Measurements from ENCODE around the gene ELF4. TPM values are rescaled to one million over a fixed set of nuclear protein-coding genes. Genes with fewer than 3 reads are reported as not detected.

Gene ELF4
- total and polyA plus RNA-seq, 12 donors: 2.7 to 16.7 (median 6.9) TPM

GRCh38 chrX:130015181-130015580, 95.1 kb downstream of the ELF4 start:
- no peak for DNase-seq

More at GRCh38 chrX:130015181-130015580, 95.1 kb downstream of the ELF4 start:
- Histone ChIP-seq H3K27me3 (no peaks in the 10 kb centered on the region), H3K27ac (no peak overlapping the region), H3K4me1 (replicated peaks in 1 of 2) (peaks cover 0 to 13% of the 10 kb centered on the region in 2 donors), H3K36me3 (replicated peaks in 1 of 2) (peaks cover 0 to 16% of the 10 kb centered on the region in 2 donors), H3K4me3 (no peak overlapping the region), H3K9me3 (replicated peaks in 1 of 3) (no peaks in the 10 kb centered on the region)
- 92 to 96% (median 94%) methylated on average over 6 to 15 of the region's 15 CpGs for WGBS, 4 donors
- no peak for TF ChIP-seq CTCF (IDR thresholded peaks at IDR 0.05)
- no peak for TF ChIP-seq POLR2A (IDR thresholded peaks at IDR 0.05)
- intact Hi-C loops (cut with DNase I): no loop called here

Other genes starting within 250 kb of the ELF4 start
- gene UTP14A, start 204.3 kb downstream of the ELF4 start, total RNA-seq: 10 to 100 TPM; 10.1 to 17.5 (median 14.8) TPM
- gene UTP14A, start 204.3 kb downstream of the ELF4 start, polyA plus RNA-seq: 10 to 100 TPM; 10.7 to 28.1 (median 11.1) TPM
- 10 to 100 TPM in 4 of 9 donors, 1 to 10 TPM in 5; 1.4 to 18.5 (median 9.2) TPM for gene BCORL1, start 127.9 kb downstream of the ELF4 start, total RNA-seq
- 1 to 10 TPM; 2.8 to 8.4 (median 5.5) TPM for gene BCORL1, start 127.9 kb downstream of the ELF4 start, polyA plus RNA-seq
- 100 to 1,000 TPM in 1 of 9 donors, 10 to 100 TPM in 8; 37.4 to 101 (median 65.4) TPM for gene AIFM1, start 55.3 kb upstream of the ELF4 start, total RNA-seq
- 100 to 1,000 TPM in 1 of 3 donors, 10 to 100 TPM in 2; 41.2 to 163 (median 73.9) TPM for gene AIFM1, start 55.3 kb upstream of the ELF4 start, polyA plus RNA-seq
- 1 to 10 TPM in 6 of 9 donors, under 1 TPM in 3; 0.24 to 7.6 (median 1.4) TPM for gene RAB33A, start 61.5 kb upstream of the ELF4 start, total RNA-seq
- gene RAB33A, start 61.5 kb upstream of the ELF4 start, polyA plus RNA-seq: 1 to 10 TPM in 2 of 3 donors, under 1 TPM in 1; 0.40 to 1.4 (median 1.0) TPM
- gene ZNF280C, start 158.4 kb upstream of the ELF4 start, total RNA-seq: 1 to 10 TPM; 2.6 to 7.3 (median 4.4) TPM
- 1 to 10 TPM; 1.0 to 3.0 (median 1.4) TPM for gene ZNF280C, start 158.4 kb upstream of the ELF4 start, polyA plus RNA-seq
- gene SLC25A14, start 229.4 kb upstream of the ELF4 start, total RNA-seq: 10 to 100 TPM in 6 of 9 donors, 1 to 10 TPM in 3; 4.8 to 22.9 (median 11.1) TPM
- 10 to 100 TPM; 17.1 to 29.2 (median 28.9) TPM for gene SLC25A14, start 229.4 kb upstream of the ELF4 start, polyA plus RNA-seq